Islet precursor cell (in vitro differentiated cells): ENCODE results near the gene RGS21.
"Not testable (repeated sequence)": the region's sequence is repeated elsewhere in the genome, so short reads cannot be mapped to it uniquely, and the experiment has no call there.

Experiments
- DNase-seq: peaks from one replicate; pipeline ENCODE4 v3.0.0-alpha.2; 2018

The RGS21 gene

DNA sequence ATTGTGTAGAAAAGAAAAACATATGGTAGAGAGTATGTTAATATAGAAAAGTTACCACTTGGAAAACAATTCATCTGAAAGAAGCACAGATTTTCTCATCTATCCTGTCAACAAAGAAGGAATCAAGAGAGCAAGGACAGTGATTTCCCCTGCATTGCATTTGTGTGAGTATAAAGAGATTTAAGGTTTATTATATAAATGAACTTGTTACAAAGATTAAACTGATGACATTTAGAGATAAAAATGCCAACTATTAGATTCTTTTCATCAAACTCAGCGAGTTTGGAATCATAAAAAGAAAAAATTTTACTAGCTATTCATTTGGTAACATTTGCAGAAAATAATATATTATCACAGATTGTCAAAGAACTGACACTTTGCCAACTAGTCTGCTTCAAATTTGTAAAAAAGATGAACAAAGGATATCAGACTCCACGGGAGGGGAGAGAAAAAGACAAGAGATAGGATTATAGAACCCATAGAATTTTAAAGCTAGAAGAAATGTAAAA is at the start of gene RGS21:
TSS of gene RGS21 (plus strand) at position 51 of the 509 bp plus-strand sequence. CDS start 26,045 bp downstream, outside the sequence.
- DNase-seq, result no peak

GRCh38 chr1:192268468-192269052 is 48.2 kb upstream of the RGS21 start:
- DNase-seq, result no peak

GRCh38 chr1:192270398-192270797 is 46.4 kb upstream of the RGS21 start:
- no peak for DNase-seq

DNA sequence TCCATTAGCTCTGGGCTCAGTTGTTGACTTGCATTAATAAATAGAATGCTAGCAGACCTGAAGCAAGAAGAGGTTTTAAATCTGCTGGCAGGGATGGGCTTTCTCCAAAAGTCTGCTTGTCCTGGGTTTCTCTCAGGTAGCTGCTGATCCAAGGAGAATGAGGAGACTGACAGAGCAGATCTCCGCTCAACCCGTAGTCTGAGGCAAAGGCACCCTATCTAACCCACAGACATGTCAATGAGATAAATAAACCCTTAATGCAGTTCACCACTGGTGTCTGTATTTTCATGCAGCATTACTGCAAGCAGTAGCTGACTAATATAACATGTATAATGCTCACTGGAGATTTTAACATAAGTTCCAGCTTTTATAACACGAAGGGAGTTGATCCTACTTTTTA is 44.1 kb upstream of the RGS21 start:
- no peak for DNase-seq

DNA sequence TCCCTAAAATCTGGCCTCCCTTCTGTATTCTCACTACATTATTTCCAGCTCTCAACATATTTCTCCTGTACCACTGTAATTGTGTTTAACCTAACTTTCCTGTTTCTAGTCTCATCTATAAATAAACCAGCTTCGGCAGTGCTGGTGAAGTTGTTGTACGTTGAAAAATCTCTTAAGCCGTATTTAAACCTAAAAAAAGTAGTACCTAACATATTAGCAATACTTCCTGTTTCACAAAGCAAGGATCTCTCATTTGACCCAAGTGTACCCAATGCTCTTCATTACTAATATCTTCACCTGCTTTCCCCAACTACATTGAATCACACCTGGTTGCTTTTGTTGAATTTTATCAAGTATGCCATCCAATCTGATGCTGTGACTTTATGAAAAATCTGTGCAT is 42.2 kb upstream of the RGS21 start:
- DNase-seq, result no peak

DNA sequence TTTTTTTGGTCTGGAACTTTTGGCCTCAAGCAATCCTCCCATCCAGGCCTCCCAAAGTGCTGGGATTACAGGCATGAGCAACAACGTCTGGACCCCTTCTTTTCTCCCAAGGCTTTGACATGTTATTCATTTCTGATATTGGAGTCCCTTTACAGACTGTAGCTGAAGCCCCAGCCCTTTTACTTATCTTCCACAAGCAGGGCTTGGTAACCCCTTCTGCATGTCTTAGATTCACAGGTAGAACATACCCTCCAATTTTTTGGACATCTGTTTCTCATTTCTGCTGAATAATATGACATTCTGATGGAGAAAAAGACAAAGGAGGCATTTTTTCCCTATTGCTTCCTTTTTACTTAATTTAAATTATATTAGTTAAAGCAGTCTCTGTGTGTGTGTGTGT is 39.2 kb upstream of the RGS21 start:
- no peak for DNase-seq

DNA sequence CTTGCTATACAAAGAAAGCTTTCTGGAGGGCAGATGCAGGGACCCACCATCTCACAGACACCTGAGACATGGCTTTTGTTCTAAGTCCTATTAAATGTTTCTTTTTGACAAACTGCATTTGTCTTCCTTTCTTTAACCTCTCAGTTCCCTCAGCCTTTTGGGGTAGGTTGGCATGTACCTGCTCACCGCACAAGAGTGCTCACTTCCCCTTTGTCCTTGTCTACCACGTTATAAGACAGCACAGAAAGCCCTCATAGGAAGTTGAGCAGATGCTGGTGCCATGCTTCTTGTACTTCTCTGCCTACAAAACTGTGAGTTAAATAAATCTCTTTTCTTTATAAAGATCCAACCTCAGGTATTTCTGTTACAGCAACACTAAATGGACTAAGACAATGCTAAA is 31.9 kb upstream of the RGS21 start:
- DNase-seq, result no peak

GRCh38 chr1:192303029-192303428 is 13.8 kb upstream of the RGS21 start:
- DNase-seq, result no peak

DNA sequence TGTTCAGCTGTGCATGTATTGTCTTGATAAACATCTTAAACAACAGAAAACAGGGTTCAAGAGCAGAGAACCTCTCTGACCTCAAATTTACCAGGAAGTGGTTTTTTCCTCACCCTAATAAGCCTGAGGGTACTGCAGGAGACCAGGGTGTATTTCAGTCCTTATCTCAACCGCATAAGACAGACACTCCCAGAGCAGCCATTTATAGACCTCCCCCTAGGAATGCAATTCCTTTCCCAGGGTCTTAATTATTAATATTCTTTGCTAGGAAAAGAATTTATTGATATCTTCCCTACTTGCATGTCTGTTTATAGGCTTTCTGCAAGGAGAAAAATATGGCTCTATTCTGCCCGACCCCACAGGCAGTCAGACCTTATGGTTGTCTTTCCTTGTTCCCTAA is 8.5 kb upstream of the RGS21 start:
- not testable (repeated sequence) for DNase-seq

DNA sequence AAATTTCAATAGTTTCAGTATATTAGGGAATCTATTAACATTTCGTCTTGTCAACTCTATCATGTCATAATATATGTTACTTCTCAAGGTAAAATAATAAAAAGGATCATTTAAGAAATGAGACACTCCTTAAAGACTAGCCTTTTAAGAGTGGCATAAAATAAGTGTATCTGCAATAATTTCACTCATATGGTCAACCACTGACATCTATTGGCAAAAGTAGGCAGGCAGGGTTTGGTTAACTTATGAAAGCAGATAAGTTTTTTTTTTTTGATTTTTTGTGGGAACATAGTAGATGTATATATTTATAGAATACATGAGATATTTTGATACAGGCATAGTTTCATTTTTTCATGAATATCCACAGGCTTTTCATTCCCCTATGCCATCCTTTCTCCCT is 5.5 kb upstream of the RGS21 start:
- no peak for DNase-seq

- no peak for DNase-seq
Measured at GRCh38 chr1:192327997-192328396, 11.2 kb downstream of the RGS21 start.

DNA sequence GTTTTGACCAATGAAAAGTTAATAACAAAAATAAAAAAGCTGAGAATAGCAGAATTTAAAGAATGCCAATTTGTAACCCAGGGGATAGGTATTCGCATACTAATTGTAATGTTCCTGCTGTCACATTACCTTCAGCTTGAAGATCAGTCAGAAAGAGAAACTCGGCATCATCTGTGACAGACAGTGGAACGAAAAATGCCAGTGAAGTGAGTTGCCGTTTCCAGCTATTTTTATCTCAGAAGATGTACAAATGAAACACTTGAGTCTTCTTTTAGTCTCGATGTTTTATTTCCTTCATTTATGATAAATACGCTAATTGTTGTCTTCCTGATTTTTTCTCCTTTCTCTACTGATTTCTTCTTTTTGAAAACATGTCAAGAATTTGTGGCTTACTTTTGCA is 26.1 kb downstream of the RGS21 start:
- DNase-seq, result no peak

- no peak for DNase-seq
Measured at GRCh38 chr1:192343344-192343743, 26.6 kb downstream of the RGS21 start.

DNA sequence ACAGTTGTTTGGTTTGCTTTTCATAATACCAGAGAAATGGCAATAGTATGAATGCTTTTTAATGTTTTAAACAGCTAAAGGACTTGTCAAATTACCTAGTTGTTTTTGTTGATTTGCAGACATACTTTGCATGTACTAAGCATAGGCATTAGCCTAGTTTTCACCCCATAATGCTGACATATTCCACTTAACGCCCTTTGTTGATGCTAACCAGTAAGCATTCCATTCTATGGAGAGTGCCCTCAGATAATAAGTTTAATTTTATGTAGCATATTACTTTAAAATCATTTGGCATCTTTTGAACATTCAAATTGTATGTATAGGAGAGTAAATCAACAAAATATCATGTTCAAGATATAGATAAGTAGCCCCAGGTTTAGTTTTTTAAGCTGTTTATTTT is 32.5 kb downstream of the RGS21 start:
- no peak for DNase-seq

- no peak for DNase-seq
Measured at GRCh38 chr1:192350356-192350755, 33.6 kb downstream of the RGS21 start.

- DNase-seq, result no peak
Measured at GRCh38 chr1:192351550-192351949, 34.8 kb downstream of the RGS21 start.

DNA sequence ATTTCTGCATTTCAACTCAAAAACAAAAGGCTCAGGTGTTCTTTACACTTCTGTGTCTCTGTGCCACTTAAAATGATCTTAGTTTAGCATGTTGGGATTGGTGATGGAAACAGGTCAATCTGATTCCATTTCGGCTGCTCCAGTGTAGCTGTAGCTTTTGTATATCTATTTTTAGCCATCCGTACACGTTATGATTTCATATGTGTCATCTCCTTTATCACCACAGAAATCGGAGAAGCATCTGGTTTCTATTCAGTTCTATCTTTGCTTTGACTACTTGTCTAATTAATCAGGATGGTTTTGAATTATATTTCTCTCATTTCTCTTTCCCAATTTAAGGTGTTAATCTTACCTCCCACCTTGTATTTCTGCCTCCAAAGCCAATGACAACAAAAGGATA is 41.1 kb downstream of the RGS21 start:
- DNase-seq, result no peak

DNA sequence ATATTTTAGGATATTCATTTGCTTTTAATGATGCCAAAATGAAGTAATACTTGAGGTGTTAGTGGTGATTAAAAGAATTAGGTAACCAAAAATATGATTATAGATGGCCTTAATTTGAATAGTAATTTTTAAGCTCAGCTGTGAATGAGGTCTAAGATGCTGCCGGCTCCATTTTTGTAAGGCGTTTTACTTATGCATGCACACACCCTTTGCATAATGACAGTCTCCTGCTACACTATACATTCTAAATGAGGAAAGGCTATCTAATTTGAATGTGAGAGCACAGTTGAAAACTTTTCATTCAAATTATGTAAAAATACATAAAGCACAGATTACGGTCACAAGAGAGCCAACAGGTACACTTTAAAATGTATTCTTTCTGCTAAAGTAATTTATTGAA is 41.6 kb downstream of the RGS21 start:
- DNase-seq, result no peak

GRCh38 chr1:192358822-192359221 is 42.0 kb downstream of the RGS21 start:
- DNase-seq, result no peak

DNA sequence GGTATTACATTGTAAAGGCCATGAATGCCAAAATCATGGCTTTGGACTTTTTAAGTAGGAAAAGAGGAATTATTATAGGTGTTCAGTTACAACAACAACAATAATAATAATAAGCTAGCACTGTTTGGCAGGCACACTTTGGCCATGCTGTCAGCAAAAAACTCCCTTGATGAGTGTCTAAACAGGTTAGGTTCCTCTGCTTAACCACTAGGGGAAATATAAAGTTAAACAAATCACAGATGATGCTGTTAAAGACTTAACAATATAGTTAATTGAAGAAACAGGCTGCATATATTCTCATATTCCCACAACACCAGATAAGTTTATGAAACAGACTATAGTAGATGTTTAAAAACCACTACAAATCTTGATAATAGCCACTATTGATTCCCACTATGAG is 46.4 kb downstream of the RGS21 start:
- no peak for DNase-seq

DNA sequence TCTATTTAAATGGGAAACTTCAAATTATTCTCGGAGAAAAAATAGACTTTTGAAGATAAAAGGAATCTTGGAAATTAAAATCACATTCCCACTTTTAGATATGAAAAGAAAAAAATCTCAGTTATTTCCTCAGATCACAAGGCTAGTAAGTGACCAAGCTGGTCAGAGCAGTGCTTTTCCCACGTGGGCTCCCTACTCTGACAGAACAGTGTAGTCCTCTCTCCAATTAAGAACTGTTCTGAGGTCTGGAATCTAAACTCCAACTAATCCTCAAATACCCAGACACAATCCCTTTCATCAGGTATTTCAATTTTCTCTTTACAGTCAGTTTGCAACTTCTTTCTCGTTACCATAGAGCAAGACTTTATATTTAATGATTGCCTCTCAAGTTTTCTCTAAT is 50.6 kb downstream of the RGS21 start:
- no peak for DNase-seq

- no peak for DNase-seq
Measured at GRCh38 chr1:192375306-192375705, 58.5 kb downstream of the RGS21 start.

DNA sequence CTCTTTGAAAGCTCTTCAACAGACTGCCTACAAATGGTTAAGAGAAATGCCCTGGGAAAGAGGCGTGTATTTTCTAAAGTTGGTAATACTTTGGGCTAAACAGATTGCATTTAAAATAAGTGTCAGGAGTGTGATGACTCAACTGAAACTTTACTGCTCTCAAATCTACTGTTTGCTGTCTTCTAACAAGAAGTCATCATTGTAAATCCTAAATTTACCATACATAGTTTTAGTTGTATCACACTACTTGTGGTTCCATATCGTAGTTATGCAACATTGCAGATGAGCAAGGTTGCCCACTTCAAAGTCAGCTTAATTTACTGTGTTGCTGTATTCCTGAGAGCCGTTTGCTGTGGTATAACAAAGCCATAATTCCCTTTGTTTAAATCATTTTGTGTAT is 59.6 kb downstream of the RGS21 start:
- no peak for DNase-seq

DNA sequence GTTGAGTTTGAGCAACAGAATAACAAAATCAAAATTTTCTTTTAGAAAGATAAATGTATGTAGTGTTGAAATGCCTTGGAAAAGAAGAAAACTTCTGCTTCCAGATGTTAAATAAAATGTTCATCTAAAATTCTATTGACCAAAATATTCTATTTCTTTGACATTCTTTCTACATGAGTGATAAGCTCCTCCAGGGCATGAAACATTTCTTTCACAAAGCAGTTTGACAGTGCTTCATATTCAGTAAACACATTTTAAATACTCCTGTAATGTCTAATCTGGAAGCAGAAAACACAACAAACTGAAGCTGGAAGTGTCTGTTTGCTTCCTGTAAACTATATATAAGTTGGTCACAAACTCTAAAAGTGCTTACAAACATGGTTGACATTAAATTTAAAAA is 61.5 kb downstream of the RGS21 start:
- DNase-seq, result no peak

DNA sequence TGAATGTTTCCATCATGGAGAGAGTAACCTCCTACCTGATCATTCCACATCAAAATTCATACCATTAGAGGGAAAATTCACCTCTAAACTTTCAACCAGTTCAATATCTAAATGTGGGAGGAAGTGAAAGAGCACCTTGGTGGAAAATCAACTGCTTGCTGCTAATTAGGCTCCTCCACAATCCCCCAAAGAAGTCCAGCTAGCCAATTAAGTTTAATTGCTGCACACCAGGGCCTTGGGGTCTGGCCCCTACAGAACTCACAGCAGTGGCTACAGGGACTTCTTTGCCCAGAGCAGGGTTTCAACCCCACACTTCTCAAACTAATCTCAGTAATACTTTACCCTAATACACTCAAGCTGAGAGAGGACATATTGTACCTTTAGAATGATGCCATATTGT is 62.1 kb downstream of the RGS21 start:
- no peak for DNase-seq

- no peak for DNase-seq
Measured at GRCh38 chr1:192379554-192379953, 62.8 kb downstream of the RGS21 start.
